Caco-2 (cell line): ENCODE measurements around the gene GRIN1. TPM values are rescaled to one million over a fixed set of nuclear protein-coding genes. Genes with fewer than 3 reads are reported as not detected.

Experiments
- BruUV-seq: library from RNA; stranded (reverse); fragments of 400-500 nt; replicated peaks from 2 replicates; lab custom pipeline; 2021; lab: Mats Ljungman, UMichigan
- CTCF ChIA-PET: fragments of 300-600 bp; sonication (Branson Sonifier 250); formaldehyde crosslinking; loops from one replicate; lab custom pipeline; 2022; ENCODE audit warnings: antibody characterized with exemption; lab: Charles Lee
- POLR2A ChIA-PET: fragments of 300-600 bp; sonication (Branson Sonifier 250); formaldehyde crosslinking; loops from one replicate; lab custom pipeline; 2022; ENCODE audit warnings: antibody characterized with exemption; lab: Charles Lee
- DNase-seq, 2 experiments: peaks; one replicate each; pipeline versions ENCODE4 v3.0.0 to v3.0.0-alpha.2; 2020 to 2022
- H3K27me3 ChIP-seq: replicated peaks from 2 replicates; pipeline ENCODE4 v1.6.0; 2011; ENCODE audit warnings: low read length; ENCODE audit not compliant: control insufficient read depth, insufficient read depth
- H3K36me3 ChIP-seq: 2 replicates; pipeline ENCODE4 v1.5.1; 2011; ENCODE audit warnings: low read length; ENCODE audit not compliant: control insufficient read depth, insufficient read depth
- H3K4me1 ChIP-seq: fragments of 250-450 bp; sonication (Bioruptor Pico); 2 replicates; pipeline ENCODE4 v1.5.1; 2020; ENCODE audit warnings: mild to moderate bottlenecking
- H3K4me3 ChIP-seq: 2 replicates; pipeline ENCODE4 v1.5.1; 2011; ENCODE audit warnings: low read depth, mild to moderate bottlenecking, control low read depth, low read length
- H3K9me3 ChIP-seq: fragments of 250-450 bp; sonication (Bioruptor Pico); 2 replicates; pipeline ENCODE4 v1.5.1; 2020; ENCODE audit warnings: mild to moderate bottlenecking, moderate library complexity
- H3K27ac Mint-ChIP-seq: one replicate; pipeline ENCODE4 v1.8.0; 2022; ENCODE audit warnings: mixed read lengths; ENCODE audit not compliant: unreplicated experiment
- H3K27me3 Mint-ChIP-seq: one replicate; pipeline ENCODE4 v1.8.0; 2022; ENCODE audit warnings: mixed read lengths; ENCODE audit not compliant: insufficient read depth, unreplicated experiment
- H3K36me3 Mint-ChIP-seq: one replicate; pipeline ENCODE4 v1.8.0; 2022; ENCODE audit warnings: mild to moderate bottlenecking, mixed read lengths; ENCODE audit not compliant: insufficient read depth, unreplicated experiment
- H3K4me1 Mint-ChIP-seq: one replicate; pipeline ENCODE4 v1.8.0; 2022; ENCODE audit warnings: low read depth, mixed read lengths; ENCODE audit not compliant: unreplicated experiment
- H3K4me3 Mint-ChIP-seq: one replicate; pipeline ENCODE4 v1.8.0; 2022; ENCODE audit warnings: mild to moderate bottlenecking, moderate library complexity, mixed read lengths; ENCODE audit not compliant: unreplicated experiment
- H3K9me3 Mint-ChIP-seq: one replicate; pipeline ENCODE4 v1.8.0; 2022; ENCODE audit warnings: mixed read lengths; ENCODE audit not compliant: unreplicated experiment
- CTCF ChIP-seq, 2 experiments: fragments of 200-600 bp in 1 of 2; IDR thresholded peaks; 1 replicate in 1 of 2; 2 replicates in 1 of 2; pipeline versions ENCODE4 v1.5.1 to v1.8.0; 2011 to 2022; ENCODE audit warnings: antibody characterized with exemption in 1 of 2, control low read depth in 1 of 2, inconsistent platforms in 1 of 2, low read depth in 1 of 2, low read length in 1 of 2, mild to moderate bottlenecking in 1 of 2, moderate library complexity in 1 of 2; ENCODE audit not compliant: insufficient read depth in 1 of 2, severe bottlenecking in 1 of 2, unreplicated experiment in 1 of 2
- intact Hi-C: fragments of 100-400 bp; cut with micrococcal nuclease; formaldehyde crosslinking; loops from one replicate; pipeline ENCODE4 v1.10.0; 2022; ENCODE audit not compliant: unreplicated experiment
- total RNA-seq: library from RNA; stranded (reverse); gene quantifications from 2 replicates; pipeline ENCODE4 v1.2.3, GENCODE V29; 2022

Gene GRIN1
- total RNA-seq, 1 experiment from 2014 or later, result 3.7 TPM

- H3K4me3 ChIP-seq, result no peak overlapping the region
Measured at GRCh38 chr9:137160716-137161557, 22.0 kb downstream of the GRIN1 start.

GRCh38 chr9:137161558-137162486, 22.9 kb downstream of the GRIN1 start:
- Histone ChIP-seq H3K9me3 (no peaks in the 10 kb centered on the region), H3K36me3 (no peaks in the 10 kb centered on the region), H3K4me3 (peak overlapping the region; percentile 46), H3K27me3 (peaks cover 2% of the 10 kb centered on the region), H3K4me1 (no peaks in the 10 kb centered on the region)
- no peaks in the 10 kb centered on the region for H3K36me3 Mint-ChIP-seq
- intact Hi-C loops, result loop anchor here (2.0 kb wide), 1 partner anchor 65 kb away; the partner anchor contains the start of gene RNF224
- H3K27me3 Mint-ChIP-seq, result peaks cover 16% of the 10 kb centered on the region
- no peaks in the 10 kb centered on the region for H3K9me3 Mint-ChIP-seq
- CTCF ChIA-PET, result interaction anchor here (0.6 to 1.9 kb wide), 9 partner anchors 15 to 781 kb away, joined by 3 to 11 read pairs (median 4); partner anchors contain the start of genes RNF224 and TUBB4B
- peak in 1 of 2 experiments; percentile 37 for DNase-seq
- H3K27ac Mint-ChIP-seq, result no peak overlapping the region
- H3K4me1 Mint-ChIP-seq, result peaks cover 6% of the 10 kb centered on the region
- TF ChIP-seq CTCF (IDR thresholded peaks at IDR 0.05; ENCODE audit: insufficient read depth in 1 of 2, low read depth in 1 of 2, low read length in 1 of 2, severe bottlenecking in 1 of 2, unreplicated experiment in 1 of 2), result no peak
- peak overlapping the region; percentile 72 for H3K4me3 Mint-ChIP-seq
- POLR2A ChIA-PET, result no interaction called here
- BruUV-seq, result no TSS peak

More at GRCh38 chr9:137160716-137161557, 22.0 kb downstream of the GRIN1 start:
- Histone ChIP-seq H3K27me3 (no peaks in the 10 kb centered on the region; the same call in none of the 2 replicates), H3K4me1 (no peaks in the 10 kb centered on the region), H3K9me3 (no peaks in the 10 kb centered on the region), H3K36me3 (no peaks in the 10 kb centered on the region)
- no peak for DNase-seq
- BruUV-seq, result no TSS peak
- intact Hi-C loops, result no loop called here
- H3K36me3 Mint-ChIP-seq, result no peaks in the 10 kb centered on the region
- no peaks in the 10 kb centered on the region for H3K4me1 Mint-ChIP-seq
- peaks cover 12% of the 10 kb centered on the region for H3K27me3 Mint-ChIP-seq
- TF ChIP-seq CTCF (IDR thresholded peaks at IDR 0.05; ENCODE audit: insufficient read depth in 1 of 2, low read depth in 1 of 2, low read length in 1 of 2, severe bottlenecking in 1 of 2, unreplicated experiment in 1 of 2), result no peak
- peak overlapping the region; percentile 31 for H3K4me3 Mint-ChIP-seq
- no peak overlapping the region for H3K27ac Mint-ChIP-seq
- no peaks in the 10 kb centered on the region for H3K9me3 Mint-ChIP-seq
- POLR2A ChIA-PET, result no interaction called here
- CTCF ChIA-PET, result no interaction called here
